Esophagus squamous epithelium (tissue), 5 donors: ENCODE results near the gene DNM3. TPM values are rescaled to one million over a fixed set of nuclear protein-coding genes. Genes with fewer than 3 reads are reported as not detected.

Experiments
- DNase-seq: peaks from one replicate; lab custom pipeline; 2025; lab: John Stamatoyannopoulos, UW
- H3K27ac ChIP-seq, 4 donors: fragments of 200-600 bp; sonication (generic); one replicate each; pipeline ENCODE4 v1.5.1; 2016 to 2019; ENCODE audit warnings: mild to moderate bottlenecking in 1 of 4
- H3K27me3 ChIP-seq, 4 donors: fragments of 200-600 bp; sonication (generic); 1 replicate in 3 of 4; 2 replicates in 1 of 4; pipeline versions ENCODE4 v1.5.1 to v1.6.0; 2017 to 2021; ENCODE audit warnings: antibody characterized with exemption in 1 of 4
- H3K36me3 ChIP-seq, 3 donors: fragments of 200-600 bp; sonication (generic); one replicate each; pipeline ENCODE4 v1.5.1; 2016 to 2019
- H3K4me1 ChIP-seq, 3 donors: fragments of 200-600 bp; sonication (generic); one replicate each; pipeline ENCODE4 v1.5.1; 2017 to 2019
- H3K4me3 ChIP-seq, 4 donors: fragments of 200-600 bp; sonication (generic); 1 replicate in 3 of 4; 2 replicates in 1 of 4; pipeline ENCODE4 v1.5.1; 2016 to 2019; ENCODE audit warnings: mild to moderate bottlenecking in 2 of 4, moderate library complexity in 1 of 4
- H3K9me3 ChIP-seq, 3 donors: fragments of 200-600 bp; sonication (generic); one replicate each; pipeline ENCODE4 v1.5.1; 2016 to 2019
- CTCF ChIP-seq, 6 experiments: fragments of 450-650 bp in 4 of 6; fragments of 200-600 bp in 2 of 6; sonication (generic) in 2 of 6; IDR thresholded peaks; one replicate each; pipeline ENCODE4 v1.5.1; 2016 to 2019; ENCODE audit warnings: antibody characterized with exemption in 6 of 6, mild to moderate bottlenecking in 4 of 6, moderate library complexity in 4 of 6
- POLR2A ChIP-seq, 4 donors: fragments of 450-650 bp; IDR thresholded peaks; one replicate each; pipeline ENCODE4 v1.6.1; 2017; ENCODE audit warnings: antibody characterized with exemption in 4 of 4, mild to moderate bottlenecking in 4 of 4, moderate library complexity in 3 of 4
- WGBS, 2 donors: methylation state at CpG; one replicate each; pipeline ENCODE4 v1.1.5; 2018; 5-methylcytosine and 5-hydroxymethylcytosine counted together
- intact Hi-C: fragments of 100-400 bp; cut with DNase I; formaldehyde crosslinking; loops from one replicate; pipeline ENCODE4 v1.15.0; 2022
- total RNA-seq, 4 donors: library from RNA; depleted of rRNA; stranded (reverse); fragments of >200 nt; gene quantifications; one replicate each; pipeline ENCODE4 v1.1.0, GENCODE V29; 2016
- donor health status: DM: yes; HTN: yes; CAD: no.

Gene DNM3
- total RNA-seq, 4 donors from 2014 or later: 0.91 to 3.2 (median 1.8) TPM

- peaks cover 0 to 7% (median 0%) of the 10 kb centered on the region in 3 donors for H3K9me3 ChIP-seq
- no peaks in the 10 kb centered on the region for H3K27me3 ChIP-seq
- H3K4me1 ChIP-seq: peaks cover 0 to 18% (median 9%) of the 10 kb centered on the region in 3 donors
- H3K36me3 ChIP-seq: no peaks in the 10 kb centered on the region
- H3K27ac ChIP-seq: peak overlapping the region in 2 of 4 donors; percentile 8 to 65
- no peak for DNase-seq
- intact Hi-C loops: no loop called here
- H3K4me3 ChIP-seq: no peak overlapping the region
- TF ChIP-seq POLR2A (IDR thresholded peaks at IDR 0.05) (no peak), CTCF (IDR thresholded peaks at IDR 0.05) (no peak)
- WGBS, 2 donors: 61 to 75% methylated on average over 4 of the region's 4 CpGs
Observed at GRCh38 chr1:172342584-172343239, 501.4 kb downstream of the DNM3 start.

- intact Hi-C loops: no loop called here
- WGBS, 2 donors: 17 to 35% methylated on average over 11 of the region's 11 CpGs
- Histone ChIP-seq H3K36me3 (no peaks in the 10 kb centered on the region), H3K9me3 (peaks cover 0 to 9% (median 0%) of the 10 kb centered on the region in 3 donors), H3K4me3 (peak overlapping the region in 2 of 4 donors; percentile 2 to 8), H3K27ac (peak overlapping the region; percentile 1 to 66 (median 57)), H3K4me1 (peaks cover 0 to 18% (median 9%) of the 10 kb centered on the region in 3 donors), H3K27me3 (no peaks in the 10 kb centered on the region)
- TF ChIP-seq POLR2A (IDR thresholded peaks at IDR 0.05) (no peak), CTCF (IDR thresholded peaks at IDR 0.05) (no peak)
- DNase-seq: no peak
Observed at GRCh38 chr1:172343240-172344160, 502.2 kb downstream of the DNM3 start.

GRCh38 chr1:172344444-172344843 lies 503.1 kb downstream of the DNM3 start:
- H3K27me3 ChIP-seq: no peaks in the 10 kb centered on the region
- H3K9me3 ChIP-seq: peaks cover 0 to 9% (median 0%) of the 10 kb centered on the region in 3 donors
- intact Hi-C loops: no loop called here
- H3K27ac ChIP-seq: peak overlapping the region in 3 of 4 donors; percentile 49 to 66 (median 65)
- peaks cover 0 to 18% (median 9%) of the 10 kb centered on the region in 3 donors for H3K4me1 ChIP-seq
- TF ChIP-seq CTCF (IDR thresholded peaks at IDR 0.05) (no peak), POLR2A (IDR thresholded peaks at IDR 0.05) (no peak)
- no peak for DNase-seq
- H3K36me3 ChIP-seq: no peaks in the 10 kb centered on the region
- H3K4me3 ChIP-seq: no peak overlapping the region
- WGBS, 2 donors: 84 to 86% methylated on average over 7 of the region's 7 CpGs

- intact Hi-C loops: no loop called here
- WGBS, 2 donors: 69 to 74% methylated on average over 1 of the region's 1 CpG
- H3K9me3 ChIP-seq: peaks cover 0 to 9% (median 0%) of the 10 kb centered on the region in 3 donors
Observed at GRCh38 chr1:172345077-172345476, 503.8 kb downstream of the DNM3 start.

More at GRCh38 chr1:172345077-172345476, 503.8 kb downstream of the DNM3 start:
- no peak for DNase-seq
- H3K4me1 ChIP-seq: peaks cover 0 to 18% (median 9%) of the 10 kb centered on the region in 3 donors
- H3K4me3 ChIP-seq: no peak overlapping the region
- no peaks in the 10 kb centered on the region for H3K27me3 ChIP-seq
- no peak overlapping the region for H3K27ac ChIP-seq
- TF ChIP-seq POLR2A (IDR thresholded peaks at IDR 0.05): no peak
- no peak for TF ChIP-seq CTCF (IDR thresholded peaks at IDR 0.05)
- no peaks in the 10 kb centered on the region for H3K36me3 ChIP-seq
